CMK (cell line): ENCODE data around the gene TUBGCP3.
A peak's percentile ranks its signal among the peaks of the same experiment; 100 is the strongest.
"Not testable (repeated sequence)": the region's sequence is repeated elsewhere in the genome, so short reads cannot be mapped to it uniquely, and the experiment has no call there.

Experiments used
- DNase-seq: peaks from one replicate; pipeline ENCODE4 v3.0.0-alpha.2; 2010; ENCODE audit warnings: low read depth

The TUBGCP3 gene

DNA sequence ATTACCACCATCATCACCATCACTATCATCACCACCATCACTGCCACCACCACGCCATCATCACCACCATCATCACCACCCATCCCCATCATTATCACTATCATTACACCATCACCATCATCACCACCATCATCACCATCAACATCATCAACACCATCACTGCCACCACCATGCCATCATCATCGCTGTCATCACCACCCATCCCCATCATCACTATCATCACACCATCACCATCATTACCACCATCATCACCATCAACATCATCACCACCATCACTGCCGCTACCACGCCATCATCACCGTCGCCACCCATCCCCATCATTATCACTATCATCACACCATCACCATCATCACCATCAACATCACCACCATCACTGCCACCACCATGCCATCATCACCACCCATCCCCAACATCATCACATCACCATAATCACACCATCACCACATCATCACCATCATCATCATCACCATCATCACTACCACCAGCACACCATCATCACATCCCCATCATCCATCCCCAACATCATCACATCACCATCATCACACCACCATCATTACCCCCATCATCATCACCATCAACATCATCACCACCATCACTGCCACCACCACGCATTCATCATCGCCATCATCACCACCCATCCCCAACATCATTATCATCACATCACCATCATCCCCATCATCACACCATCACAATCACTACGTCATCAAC, 61.7 kb downstream of the TUBGCP3 start:
- DNase-seq: no peak

DNA sequence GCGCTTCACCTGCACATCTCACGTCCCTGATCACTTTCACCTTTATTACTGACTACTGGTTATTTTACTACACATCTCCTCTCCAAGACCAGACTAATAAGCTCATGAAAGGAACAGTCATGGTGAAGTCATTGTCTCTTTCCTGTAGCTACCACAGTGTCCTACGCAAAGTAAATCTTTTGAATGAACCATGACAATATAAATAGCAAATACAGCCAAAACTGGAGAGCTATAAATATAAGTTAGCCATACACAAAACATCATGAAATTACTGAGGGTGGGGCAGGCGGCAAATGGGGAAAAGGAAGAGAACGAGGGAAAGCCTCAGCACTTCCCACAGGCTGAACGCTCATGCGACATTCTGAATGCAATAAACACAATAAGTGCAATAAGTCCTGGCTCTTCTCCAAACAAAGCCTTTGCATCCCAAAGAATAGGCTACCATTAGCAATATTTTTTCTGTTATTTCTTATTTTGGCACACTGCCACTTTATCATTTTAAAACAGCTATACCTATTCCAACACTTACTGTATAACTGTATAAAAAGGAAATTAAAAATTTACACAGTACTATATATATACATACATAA, 62.5 kb downstream of the TUBGCP3 start:
- no peak for DNase-seq

DNA sequence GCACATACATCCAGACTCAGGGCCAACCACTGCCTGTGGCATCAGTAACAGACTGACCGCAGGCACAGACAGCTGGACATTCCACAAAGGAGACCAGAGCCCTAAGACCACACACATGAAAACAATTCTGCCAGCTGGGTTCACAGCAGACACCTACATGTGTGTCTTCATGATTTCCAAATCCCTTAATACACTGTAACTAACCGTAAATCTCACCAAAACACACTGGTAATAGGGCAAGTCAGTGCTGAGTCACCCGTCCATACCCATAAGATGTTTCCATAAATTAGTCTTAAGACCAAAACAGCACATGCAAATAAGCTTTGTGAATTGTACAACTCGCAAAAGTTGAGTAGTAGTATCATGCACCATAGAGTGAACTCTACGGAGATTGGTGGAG, 65.4 kb downstream of the TUBGCP3 start:
- DNase-seq: no peak

DNA sequence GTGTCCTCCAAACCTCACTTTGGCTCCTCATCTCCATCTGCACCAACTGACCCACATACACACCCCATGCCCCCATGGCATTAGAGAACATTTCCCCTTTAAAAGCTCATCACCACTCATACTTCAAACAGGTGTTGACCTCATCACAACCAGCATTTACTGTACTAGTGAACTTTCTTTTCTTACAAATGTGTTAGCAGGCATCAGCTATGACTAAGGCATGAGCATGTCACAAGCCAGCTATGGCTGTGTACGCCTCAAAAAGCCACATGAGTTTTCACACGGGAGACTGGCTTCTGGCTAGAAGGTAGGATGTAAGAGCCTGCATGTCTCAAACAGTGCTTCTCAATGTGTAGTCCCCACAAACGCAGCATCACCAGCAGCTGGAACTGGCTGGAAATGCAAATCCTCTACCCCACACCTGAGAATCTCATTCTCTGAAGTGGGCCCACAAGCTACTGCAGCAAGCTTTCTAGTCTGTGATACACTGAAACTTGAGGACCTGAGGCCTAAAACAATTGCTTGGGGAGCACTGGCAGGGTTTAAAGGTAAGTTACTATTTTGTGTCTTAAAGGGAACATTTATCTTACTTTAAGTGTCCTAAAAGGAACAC, 66.8 kb downstream of the TUBGCP3 start:
- DNase-seq: no peak

DNA sequence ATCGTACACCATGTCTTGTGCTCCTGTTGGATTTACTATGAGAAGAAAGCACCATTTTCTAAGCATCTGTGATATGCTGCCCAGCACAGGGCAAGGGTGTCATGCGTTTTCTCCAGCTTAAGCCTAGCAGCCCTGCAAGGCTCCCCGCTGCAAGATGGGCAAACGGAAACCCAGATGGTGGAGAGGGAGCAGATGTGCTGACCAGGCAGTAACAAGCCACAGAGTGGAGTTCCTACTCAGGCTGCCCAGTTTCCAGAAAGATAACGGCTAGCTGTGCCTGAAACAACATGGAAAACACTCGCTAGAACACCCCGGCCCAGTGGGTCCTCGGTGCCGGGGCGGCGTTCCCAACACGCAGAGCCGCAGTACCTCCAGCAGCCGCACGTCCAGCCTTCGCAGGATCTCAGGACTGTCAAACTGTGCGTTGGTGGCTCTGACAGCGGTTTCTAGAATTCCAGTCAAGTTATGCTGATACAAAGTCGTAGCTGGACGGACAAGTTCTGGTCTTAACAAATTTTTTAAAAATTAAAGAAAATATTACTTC, 68.4 kb downstream of the TUBGCP3 start:
- DNase-seq: no peak

DNA sequence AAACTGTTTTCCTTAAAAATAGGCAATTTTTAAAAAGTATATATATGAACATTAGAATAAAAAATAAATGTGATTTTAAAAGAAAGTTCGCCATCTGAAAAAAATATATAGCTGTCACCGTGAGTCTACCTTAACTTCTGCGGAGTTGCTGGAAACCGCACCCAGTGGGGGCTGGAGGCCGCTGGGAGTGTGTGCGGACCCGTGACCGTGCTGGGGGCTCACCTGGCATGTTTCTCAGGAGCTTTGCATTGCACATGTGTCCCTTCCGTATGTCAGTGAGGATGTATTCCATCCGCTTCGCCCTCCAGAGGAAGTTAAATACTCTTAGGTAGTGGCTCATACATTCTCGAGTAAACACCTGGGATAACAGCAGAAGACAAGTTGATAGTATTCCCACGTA, 71.7 kb downstream of the TUBGCP3 start:
- no peak for DNase-seq

DNA sequence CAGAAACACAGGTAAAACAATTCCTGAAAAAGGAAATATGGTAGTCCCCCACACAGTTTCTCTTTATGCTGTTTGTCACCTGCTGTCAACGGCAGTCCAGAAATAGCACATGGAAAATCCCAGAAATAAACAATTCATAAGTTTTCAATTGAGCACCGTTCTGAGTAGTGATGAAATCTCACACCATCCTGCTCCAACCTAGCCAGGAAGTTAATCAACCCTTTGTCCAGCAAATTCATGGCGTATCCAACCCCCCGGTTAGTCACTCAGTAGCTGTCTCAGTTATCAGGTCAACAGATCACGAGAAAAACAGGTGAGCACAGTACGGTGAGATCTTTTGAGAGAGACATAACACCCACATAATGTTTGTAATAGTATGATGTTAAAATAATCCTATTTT, 74.2 kb downstream of the TUBGCP3 start:
- no peak for DNase-seq

DNA sequence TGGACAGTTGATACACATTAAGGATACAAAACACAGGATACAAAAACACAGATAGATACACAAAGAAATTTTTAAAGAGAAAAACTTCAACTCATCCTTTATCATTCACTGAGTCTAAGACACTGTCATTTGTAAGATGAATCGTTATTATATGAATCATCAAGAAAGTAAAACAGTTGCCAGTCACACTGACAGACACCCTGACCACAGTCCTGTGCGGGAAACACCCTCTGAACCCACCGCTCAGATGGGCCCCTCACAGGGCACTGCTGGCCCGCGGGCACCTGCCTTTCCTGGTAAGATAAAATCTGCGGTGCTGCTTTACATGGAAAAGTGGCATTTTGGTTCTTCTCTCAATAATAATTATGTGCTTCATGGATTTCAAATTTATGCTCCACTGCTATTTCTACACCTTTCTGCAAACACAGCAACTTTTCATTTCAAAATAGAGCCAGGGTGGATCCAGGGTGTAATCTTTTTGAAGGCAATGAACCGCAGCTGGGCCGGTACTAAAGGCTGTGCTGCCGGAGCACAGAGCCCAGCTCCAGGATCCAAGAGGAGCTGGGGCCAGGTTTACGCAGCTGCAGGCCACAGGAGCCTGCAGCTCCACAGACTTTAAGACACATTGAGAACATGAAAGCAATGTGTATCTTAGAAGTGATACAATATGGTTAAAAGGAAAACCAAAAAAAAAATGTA, 76.8 kb downstream of the TUBGCP3 start:
- DNase-seq: no peak

DNA sequence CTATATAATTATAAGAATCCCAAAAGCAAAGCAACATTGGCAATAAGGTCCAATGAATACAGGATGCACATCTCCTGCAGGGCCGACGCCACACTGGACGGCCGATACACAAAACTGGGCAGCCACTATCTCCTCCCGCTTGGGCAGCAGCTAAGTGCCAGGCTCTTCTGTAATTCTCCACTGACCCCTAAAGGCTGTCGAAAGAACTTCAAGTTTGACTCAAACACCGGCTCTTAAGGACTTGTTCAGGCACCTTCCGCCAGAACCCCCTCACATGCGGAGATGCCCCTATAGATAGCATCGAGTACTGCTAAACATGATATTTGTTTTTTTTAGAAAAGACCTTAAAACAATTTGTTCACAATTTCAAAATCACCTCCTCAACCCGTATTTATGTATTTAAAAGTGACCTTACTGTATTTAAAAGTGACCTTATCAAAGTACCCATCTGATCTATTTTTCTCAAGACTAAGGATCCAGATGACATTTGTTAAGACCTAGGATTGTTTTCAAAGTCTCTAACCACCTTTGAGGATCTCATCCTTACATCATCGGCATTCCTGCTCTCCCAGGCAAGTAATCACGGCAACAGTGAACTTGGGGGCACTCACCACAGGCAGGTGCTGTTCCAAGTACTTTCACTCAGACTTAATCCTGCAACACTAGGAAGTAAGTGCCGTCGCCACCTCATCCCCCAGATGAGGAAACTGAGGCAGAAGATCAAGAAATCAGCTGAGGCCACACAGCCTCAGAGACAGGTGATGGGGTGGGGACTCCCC, 77.8 kb downstream of the TUBGCP3 start:
- DNase-seq: peak; percentile 12

DNA sequence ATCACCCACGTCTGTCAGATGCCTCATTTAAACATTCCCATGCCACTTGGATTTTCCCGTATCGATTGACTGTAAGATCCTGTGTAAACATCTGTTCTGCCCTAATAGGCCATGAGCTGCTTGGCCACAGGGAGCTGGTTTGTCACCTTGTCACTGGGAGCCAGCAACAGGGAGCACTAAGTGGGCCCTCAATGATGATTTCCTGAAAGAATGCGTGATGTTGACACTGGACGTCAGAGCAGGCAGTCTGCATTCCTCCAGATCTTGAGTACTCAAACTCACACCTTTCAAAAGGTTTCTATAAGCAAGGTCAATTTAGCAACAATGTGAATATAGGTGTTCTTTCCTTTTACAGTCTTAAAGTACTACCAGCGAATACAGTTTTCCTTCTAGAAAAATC, 78.8 kb downstream of the TUBGCP3 start:
- no peak for DNase-seq

DNA sequence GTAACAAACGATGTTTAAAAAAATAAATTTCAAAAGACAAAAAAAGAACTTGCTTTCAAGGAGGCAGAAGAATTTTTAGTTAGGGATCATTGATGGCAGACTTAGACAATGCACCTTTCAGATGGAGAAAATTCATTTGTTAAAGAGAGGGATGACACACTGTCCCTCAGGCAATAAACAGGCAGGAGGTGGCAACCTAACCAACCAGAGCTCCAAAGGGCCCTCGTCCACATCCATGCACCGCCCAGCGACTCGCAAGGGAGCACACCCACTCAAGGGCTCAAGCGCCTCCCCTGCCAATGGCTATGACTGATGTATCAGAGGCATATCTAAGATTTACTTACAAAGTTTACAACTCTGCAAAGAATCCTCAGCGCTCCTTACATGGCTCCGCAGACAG, 81.9 kb downstream of the TUBGCP3 start:
- no peak for DNase-seq

DNA sequence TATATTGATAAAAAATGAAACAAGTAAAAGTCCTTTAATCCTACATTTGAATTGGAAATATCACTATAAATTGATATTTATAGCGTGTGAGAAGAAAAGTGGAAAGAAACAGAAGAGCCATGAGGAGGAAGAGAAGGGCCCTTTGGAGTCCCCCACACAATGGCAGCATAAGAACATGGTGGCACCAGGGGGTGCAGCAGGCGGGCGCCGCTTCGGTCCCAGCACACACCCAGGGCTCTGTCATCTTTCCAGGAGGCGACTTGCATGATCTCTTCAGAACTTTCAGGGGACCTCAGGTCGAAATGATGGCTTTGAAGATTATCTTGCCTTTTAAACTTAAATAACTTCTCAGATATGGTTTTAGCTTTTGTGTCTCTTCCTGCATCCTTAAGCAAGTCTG, 91.8 kb downstream of the TUBGCP3 start:
- no peak for DNase-seq

DNA sequence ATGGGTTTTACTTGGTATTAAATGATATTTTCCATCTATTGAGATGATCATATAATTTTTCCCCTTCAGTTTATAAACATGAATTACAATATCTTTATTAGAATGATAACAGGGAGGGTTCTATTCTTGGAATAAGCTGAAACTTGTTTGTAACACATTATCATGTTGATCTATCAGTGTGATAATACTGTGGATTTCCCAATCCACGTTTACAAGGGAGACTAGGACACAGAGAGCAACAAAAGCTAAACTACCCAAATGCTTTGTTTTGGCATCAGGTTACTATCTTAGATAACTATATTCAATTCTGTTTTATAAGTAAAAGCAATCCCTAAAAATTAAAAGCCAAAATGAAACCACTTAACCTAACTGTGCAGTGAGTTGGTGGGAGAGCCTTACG, 92.5 kb downstream of the TUBGCP3 start:
- no peak for DNase-seq

DNA sequence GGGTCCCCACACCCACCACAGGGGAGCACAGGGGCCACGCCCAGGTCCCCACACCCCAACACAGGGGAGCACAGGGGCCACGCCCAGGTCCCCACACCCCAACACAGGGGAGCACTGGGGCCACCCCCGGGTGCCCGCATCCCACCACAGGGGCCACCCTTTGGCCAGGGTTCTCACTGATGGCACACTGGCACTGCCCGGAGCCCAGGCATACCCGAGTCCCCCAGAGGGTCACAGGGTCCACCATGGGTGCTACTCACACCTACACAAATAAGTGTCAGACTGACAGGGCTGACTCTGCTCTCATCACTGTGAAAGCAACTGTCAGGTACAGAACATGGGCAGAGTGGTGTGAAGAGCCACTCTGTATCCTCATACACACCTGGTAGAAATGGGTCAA, 98.8 kb downstream of the TUBGCP3 start:
- DNase-seq: no peak

DNA sequence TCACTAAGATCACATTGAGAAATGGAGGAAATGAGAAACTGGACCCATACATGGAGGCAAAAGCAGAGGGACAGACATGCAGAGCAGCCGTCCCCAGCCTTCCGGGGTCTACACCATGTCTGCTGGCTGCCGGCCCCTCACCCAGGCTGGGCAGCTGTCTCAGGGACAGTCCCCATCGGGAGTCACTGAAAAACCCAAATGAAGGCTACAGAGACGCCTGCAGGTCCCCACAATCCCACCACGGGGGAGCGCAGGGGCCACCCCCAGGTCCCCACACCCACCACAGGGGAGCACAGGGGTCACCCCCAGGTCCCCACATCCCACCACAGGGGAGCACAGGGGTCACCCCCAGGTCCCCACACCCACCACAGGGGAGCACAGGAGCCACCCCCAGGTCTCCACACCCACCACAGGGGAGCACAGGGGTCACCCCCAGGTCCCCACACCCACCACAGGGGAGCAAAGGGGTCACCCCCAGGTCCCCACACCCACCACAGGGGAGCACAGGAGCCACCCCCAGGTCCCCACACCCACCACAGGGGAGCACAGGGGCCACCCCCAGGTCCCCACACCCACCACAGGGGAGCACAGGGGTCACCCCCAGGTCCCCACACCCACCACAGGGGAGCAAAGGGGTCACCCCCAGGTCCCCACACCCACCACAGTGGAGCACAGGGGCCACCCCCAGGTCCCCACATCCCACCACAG, 99.5 kb downstream of the TUBGCP3 start:
- DNase-seq: not testable (repeated sequence)

DNA sequence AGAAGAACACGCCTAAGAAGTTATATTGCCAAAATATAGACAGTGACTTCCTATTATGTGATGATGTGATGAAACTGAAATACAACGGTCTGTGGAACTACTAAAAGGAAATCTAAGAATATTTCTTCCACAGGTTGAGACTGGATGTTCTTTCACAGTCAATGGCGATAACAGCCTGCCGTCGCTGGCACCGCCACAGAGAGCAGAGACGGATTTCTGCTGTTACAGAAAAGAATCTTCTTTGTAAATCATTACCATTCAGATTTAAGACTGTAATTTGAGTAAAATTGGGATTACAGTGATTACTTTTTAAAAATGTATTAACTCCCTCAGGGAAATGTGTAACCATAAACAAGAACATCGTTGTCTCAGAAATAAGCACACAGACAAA, 100.8 kb downstream of the TUBGCP3 start:
- no peak for DNase-seq

DNA sequence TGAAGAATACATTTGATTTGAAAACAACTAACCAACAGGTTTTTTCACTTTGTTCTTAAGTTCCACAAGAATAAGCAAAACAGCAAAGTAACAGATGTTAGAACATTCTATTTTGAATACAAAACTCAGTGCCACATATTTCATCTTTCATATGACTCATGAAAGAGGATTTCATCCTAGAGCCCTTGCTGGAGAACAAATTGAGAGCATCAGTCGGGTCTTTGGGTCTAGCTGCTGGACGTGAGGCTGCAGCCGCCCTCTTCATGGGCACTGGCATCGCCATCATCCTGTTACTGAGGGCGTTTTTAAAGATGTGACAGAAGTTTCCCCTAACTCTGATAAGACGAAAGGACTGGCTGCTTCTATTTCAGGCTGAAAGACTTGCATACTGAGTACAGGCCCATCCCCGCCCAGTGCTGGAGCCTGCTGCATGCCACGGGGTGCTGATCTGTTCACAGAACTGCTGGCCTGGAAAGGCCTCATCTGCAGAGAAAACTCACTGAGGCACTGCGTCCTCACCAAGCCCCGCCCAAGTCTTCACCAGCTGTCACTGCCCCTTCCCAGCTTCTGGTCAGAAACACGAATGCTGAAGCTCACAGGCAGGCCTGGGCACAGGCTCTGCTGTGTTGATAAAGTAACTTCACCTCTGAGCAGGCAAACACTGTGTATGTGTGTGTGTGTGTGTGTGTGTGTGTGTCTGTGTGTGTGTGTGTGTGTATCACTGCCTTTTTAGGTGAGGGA, 101.4 kb downstream of the TUBGCP3 start:
- no peak for DNase-seq

DNA sequence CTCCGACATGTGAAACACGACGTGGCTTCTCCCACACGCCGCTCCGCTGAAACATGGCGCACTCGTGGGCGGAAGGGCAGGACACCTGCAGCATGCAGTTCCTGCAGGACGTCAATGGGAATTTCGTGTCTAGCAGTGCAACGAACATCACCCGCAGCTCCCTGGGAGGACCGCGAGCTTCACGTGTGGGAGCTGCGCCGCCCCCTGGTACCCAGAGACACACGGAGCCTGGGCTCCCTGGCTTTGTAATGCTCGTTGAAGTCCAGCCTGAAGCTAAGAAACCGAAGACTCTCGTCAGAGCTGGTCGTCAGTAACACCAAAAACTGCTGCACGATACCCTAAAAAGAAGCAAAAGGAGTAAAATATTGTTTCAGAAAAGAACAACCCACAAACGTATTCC, 102.1 kb downstream of the TUBGCP3 start:
- DNase-seq: not testable (repeated sequence)

DNA sequence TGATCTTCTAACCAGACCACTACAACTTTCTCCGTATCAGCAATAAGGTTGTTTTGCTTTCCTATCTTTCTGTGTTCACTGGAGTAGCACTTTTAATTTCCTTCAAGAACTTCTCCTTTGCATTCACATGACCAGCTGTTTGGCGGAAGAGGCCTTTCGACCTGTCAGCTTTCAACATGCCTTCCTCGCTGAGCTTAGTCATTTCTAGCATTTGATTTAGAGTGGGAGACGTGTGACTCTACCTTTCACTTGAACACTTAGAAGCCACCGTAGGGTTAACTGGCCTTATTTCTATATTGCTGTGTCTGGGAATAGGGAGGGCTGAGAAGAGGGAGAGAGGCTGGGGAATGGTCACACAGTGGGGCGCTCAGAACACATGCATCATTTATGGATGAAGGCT, 104.7 kb downstream of the TUBGCP3 start:
- no peak for DNase-seq

DNA sequence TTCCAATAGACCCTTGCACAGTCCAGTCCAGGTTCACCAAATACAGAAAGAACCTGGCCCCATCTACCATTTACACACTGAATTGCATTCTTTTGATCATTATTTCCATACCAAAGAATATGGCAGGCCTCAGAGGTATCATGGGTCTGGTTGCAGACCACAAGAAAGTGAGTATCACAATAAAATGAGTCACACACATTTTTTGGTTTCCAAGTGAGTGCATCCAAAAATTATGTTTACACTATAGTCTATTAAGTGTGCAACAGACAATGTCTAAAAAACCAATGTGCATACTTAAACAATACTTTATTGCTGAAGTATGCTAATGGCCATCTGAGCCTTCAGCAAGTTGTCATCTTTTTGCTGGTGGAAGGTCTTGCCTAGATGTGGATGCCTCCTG, 106.5 kb downstream of the TUBGCP3 start:
- DNase-seq: no peak

DNA sequence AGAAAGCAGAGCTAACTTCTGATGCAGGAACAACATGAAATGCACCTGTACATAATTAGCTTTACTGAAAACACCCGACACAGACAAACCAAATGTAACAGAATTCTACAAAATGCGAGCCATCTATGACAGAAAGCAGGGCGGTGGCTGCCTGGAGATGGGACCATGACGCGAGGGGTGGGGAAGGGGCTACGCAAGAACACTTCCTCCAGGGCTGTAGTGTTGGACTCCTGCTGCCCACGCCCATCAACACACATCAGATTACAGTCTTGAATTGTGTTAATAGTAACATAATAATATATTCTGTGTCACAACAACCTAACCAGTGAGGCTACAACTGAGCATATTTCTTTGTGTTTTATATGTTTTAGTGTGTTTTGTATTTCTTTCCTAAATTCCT, 108.6 kb downstream of the TUBGCP3 start:
- no peak for DNase-seq
